ENCODE results near the gene LRMDA.

LRMDA gene

DNA sequence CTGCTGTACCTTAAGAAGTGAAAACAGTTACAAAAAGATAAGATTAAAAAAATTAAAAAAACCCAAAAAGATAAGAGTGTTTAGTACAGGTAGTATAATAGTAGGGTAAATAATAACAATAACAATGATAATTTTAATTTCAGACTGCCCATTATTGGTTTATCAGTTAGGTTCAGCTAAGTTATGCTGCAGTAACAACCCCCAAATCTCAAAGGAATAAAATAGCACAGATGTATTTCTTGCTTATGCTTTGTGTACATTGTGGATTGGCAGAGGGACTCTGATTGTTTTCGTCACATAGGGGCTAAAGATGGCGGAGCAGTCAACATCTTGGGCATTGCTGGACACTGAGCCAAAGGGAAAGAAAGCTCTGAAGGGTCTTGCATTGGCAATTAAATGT lies 264.6 kb downstream of the LRMDA start:
- H3K9ac ChIP-seq (ENCODE audit: low read length), result no peak overlapping the region
- H3K36me3 ChIP-seq (ENCODE audit: low read length), result no peaks in the 10 kb centered on the region
- no peak overlapping the region for H3K4me3 ChIP-seq (ENCODE audit: insufficient read depth, low read length, poor library complexity, severe bottlenecking)
- TF ChIP-seq, protein P1, sequence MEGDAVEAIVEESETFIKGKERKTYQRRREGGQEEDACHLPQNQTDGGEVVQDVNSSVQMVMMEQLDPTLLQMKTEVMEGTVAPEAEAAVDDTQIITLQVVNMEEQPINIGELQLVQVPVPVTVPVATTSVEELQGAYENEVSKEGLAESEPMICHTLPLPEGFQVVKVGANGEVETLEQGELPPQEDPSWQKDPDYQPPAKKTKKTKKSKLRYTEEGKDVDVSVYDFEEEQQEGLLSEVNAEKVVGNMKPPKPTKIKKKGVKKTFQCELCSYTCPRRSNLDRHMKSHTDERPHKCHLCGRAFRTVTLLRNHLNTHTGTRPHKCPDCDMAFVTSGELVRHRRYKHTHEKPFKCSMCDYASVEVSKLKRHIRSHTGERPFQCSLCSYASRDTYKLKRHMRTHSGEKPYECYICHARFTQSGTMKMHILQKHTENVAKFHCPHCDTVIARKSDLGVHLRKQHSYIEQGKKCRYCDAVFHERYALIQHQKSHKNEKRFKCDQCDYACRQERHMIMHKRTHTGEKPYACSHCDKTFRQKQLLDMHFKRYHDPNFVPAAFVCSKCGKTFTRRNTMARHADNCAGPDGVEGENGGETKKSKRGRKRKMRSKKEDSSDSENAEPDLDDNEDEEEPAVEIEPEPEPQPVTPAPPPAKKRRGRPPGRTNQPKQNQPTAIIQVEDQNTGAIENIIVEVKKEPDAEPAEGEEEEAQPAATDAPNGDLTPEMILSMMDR (IDR thresholded peaks at IDR 0.05; ENCODE audit: insufficient read depth, low read length, poor library complexity, severe bottlenecking), result no peak
- no peak for TF ChIP-seq EZH2phosphoT487 (conservative IDR thresholded peaks at IDR 0.05; ENCODE audit: low read length)
- H2AFZ ChIP-seq (ENCODE audit: low read depth, low read length, severe bottlenecking), result no peak overlapping the region
- no peaks in the 10 kb centered on the region; the same call in 1 of the 2 replicates for H3K27me3 ChIP-seq (ENCODE audit: low read length)
- H3K27ac ChIP-seq (ENCODE audit: low read depth, low read length), result no peak overlapping the region
- no peak overlapping the region for H3K4me2 ChIP-seq (ENCODE audit: low read depth, low read length, poor library complexity, severe bottlenecking)
- H3K9me3 ChIP-seq (ENCODE audit: insufficient read depth, low read length), result no peaks in the 10 kb centered on the region
- H3K79me2 ChIP-seq (ENCODE audit: insufficient read depth, low read length), result no peaks in the 10 kb centered on the region
- H3K9me2 ChIP-seq (replicated peaks; ENCODE audit: insufficient read depth, low read length), result no peaks in the 10 kb centered on the region
- H3F3A ChIP-seq (ENCODE audit: insufficient read depth), result no peaks in the 10 kb centered on the region
- H4K20me1 ChIP-seq (ENCODE audit: low read depth, low read length), result no peaks in the 10 kb centered on the region

GRCh38 chr10:75696536-75696935 lies 265.1 kb downstream of the LRMDA start:
- H3F3A ChIP-seq (ENCODE audit: insufficient read depth), result no peaks in the 10 kb centered on the region
- H2AFZ ChIP-seq (ENCODE audit: low read depth, low read length, severe bottlenecking), result no peak overlapping the region
- H3K36me3 ChIP-seq (ENCODE audit: low read length), result no peaks in the 10 kb centered on the region
- H3K4me3 ChIP-seq (ENCODE audit: insufficient read depth, low read length, poor library complexity, severe bottlenecking), result no peak overlapping the region
- TF ChIP-seq, protein P1 (IDR thresholded peaks at IDR 0.05; ENCODE audit: insufficient read depth, low read length, poor library complexity, severe bottlenecking), result no peak
- TF ChIP-seq EZH2phosphoT487 (conservative IDR thresholded peaks at IDR 0.05; ENCODE audit: low read length), result no peak
- no peak overlapping the region for H3K9ac ChIP-seq (ENCODE audit: low read length)
- H3K79me2 ChIP-seq (ENCODE audit: insufficient read depth, low read length), result no peaks in the 10 kb centered on the region
- no peaks in the 10 kb centered on the region; the same call in 1 of the 2 replicates for H3K27me3 ChIP-seq (ENCODE audit: low read length)
- no peaks in the 10 kb centered on the region for H3K9me3 ChIP-seq (ENCODE audit: insufficient read depth, low read length)
- no peak overlapping the region for H3K27ac ChIP-seq (ENCODE audit: low read depth, low read length)
- no peak overlapping the region for H3K4me2 ChIP-seq (ENCODE audit: low read depth, low read length, poor library complexity, severe bottlenecking)
- no peaks in the 10 kb centered on the region for H4K20me1 ChIP-seq (ENCODE audit: low read depth, low read length)
- H3K9me2 ChIP-seq (replicated peaks; ENCODE audit: insufficient read depth, low read length), result no peaks in the 10 kb centered on the region

DNA sequence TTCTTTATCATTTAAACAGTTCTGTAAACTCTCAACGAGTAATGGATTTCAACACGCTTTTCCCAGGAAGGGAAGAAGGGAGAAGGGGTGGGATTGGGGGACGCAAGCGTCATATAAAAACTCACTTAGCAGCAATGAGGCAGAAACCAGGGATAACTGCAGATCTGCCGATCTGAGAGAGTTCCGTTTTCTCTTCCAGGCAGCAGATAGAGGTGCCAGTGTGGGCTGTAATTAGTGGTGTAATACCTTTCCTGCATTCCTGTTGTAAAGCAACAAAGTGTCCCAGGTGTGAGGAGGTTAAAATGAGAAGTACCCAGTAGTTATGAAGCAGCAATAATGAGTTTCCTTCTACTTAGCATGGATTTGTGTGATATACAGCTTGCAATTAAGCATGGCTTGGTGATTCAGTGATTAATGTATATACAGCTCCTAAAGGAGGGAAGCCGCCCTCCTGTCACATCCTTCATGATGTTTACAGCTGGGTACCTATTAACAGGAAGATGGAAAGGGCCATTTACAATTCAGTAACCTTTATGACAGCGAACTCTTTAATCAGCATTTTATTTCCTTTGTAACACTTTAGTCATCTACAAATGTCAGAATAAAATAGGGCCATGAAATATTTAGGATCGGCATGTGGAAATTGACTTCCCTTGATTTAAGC lies 271.9 kb downstream of the LRMDA start:
- H3K36me3 ChIP-seq (ENCODE audit: low read length), result no peaks in the 10 kb centered on the region
- no peak for TF ChIP-seq EZH2phosphoT487 (conservative IDR thresholded peaks at IDR 0.05; ENCODE audit: low read length)
- TF ChIP-seq, protein P1 (IDR thresholded peaks at IDR 0.05; ENCODE audit: insufficient read depth, low read length, poor library complexity, severe bottlenecking), result no peak

More for the DNA sequence above, 271.9 kb downstream of the LRMDA start:
- Histone ChIP-seq H4K20me1 (ENCODE audit: low read depth, low read length) (no peaks in the 10 kb centered on the region), H3K9ac (ENCODE audit: low read length) (no peak overlapping the region), H3K9me2 (replicated peaks; ENCODE audit: insufficient read depth, low read length) (no peaks in the 10 kb centered on the region; the same call in 1 of the 2 replicates), H3K79me2 (ENCODE audit: insufficient read depth, low read length) (no peaks in the 10 kb centered on the region), H3K27ac (ENCODE audit: low read depth, low read length) (no peak overlapping the region), H2AFZ (ENCODE audit: low read depth, low read length, severe bottlenecking) (no peak overlapping the region), H3K4me2 (ENCODE audit: low read depth, low read length, poor library complexity, severe bottlenecking) (no peak overlapping the region), H3K27me3 (ENCODE audit: low read length) (0 out of 2 replicates have a peak, but pooled peaks cover 3% of the 10 kb centered on the region), H3K4me3 (ENCODE audit: insufficient read depth, low read length, poor library complexity, severe bottlenecking) (no peak overlapping the region), H3K9me3 (ENCODE audit: insufficient read depth, low read length) (no peaks in the 10 kb centered on the region), H3F3A (ENCODE audit: insufficient read depth) (no peaks in the 10 kb centered on the region)

All from SU-DHL-6 (cell line).